ENCODE data around the gene ST6GALNAC5.

GRCh38 chr1:76998582-76999223, 131.4 kb downstream of the ST6GALNAC5 start:
- TF ChIP-seq POLR2A (IDR thresholded peaks at IDR 0.05) (no peak), CTCF (IDR thresholded peaks at IDR 0.05) (no peak)
